ENCODE results near the gene GOSR1.
"Not testable (repeated sequence)": the region's sequence is repeated elsewhere in the genome, so short reads cannot be mapped to it uniquely, and the experiment has no call there.

Gene GOSR1

GRCh38 chr17:30477083-30477773, at the start of gene GOSR1:
Gene GOSR1 (plus strand): TSS chr17:30477408. CDS start chr17:30477434, 26 bp downstream.
- DNase-seq = peak; percentile 82 to 94

GRCh38 chr17:30427611-30428010, 49.6 kb upstream of the GOSR1 start:
- DNase-seq = no peak

GRCh38 chr17:30429155-30429554, 48.1 kb upstream of the GOSR1 start:
- no peak for DNase-seq

GRCh38 chr17:30433514-30433913, 43.7 kb upstream of the GOSR1 start:
- DNase-seq = peak in 1 of 2 experiments; percentile 56

GRCh38 chr17:30436729-30437128, 40.5 kb upstream of the GOSR1 start:
- no peak for DNase-seq

GRCh38 chr17:30443721-30444120, 33.5 kb upstream of the GOSR1 start:
- no peak for DNase-seq

GRCh38 chr17:30446640-30447039, 30.6 kb upstream of the GOSR1 start:
- DNase-seq = not testable (repeated sequence)

GRCh38 chr17:30449480-30449879, 27.7 kb upstream of the GOSR1 start:
- no peak for DNase-seq

- no peak for DNase-seq
Observed at GRCh38 chr17:30450125-30451027, 26.8 kb upstream of the GOSR1 start.

GRCh38 chr17:30454635-30455034, 22.6 kb upstream of the GOSR1 start:
- DNase-seq = no peak

GRCh38 chr17:30458371-30458770, 18.8 kb upstream of the GOSR1 start:
- no peak for DNase-seq

GRCh38 chr17:30458797-30459413, 18.3 kb upstream of the GOSR1 start:
- not testable (repeated sequence) for DNase-seq

- DNase-seq = no peak
Observed at GRCh38 chr17:30468465-30468864, 8.7 kb upstream of the GOSR1 start.

- no peak for DNase-seq
Observed at GRCh38 chr17:30472238-30472890, 4.8 kb upstream of the GOSR1 start.

GRCh38 chr17:30475206-30475605, 2.0 kb upstream of the GOSR1 start:
- DNase-seq = no peak

GRCh38 chr17:30476726-30477082, 504 bp upstream of the GOSR1 start:
- no peak for DNase-seq

GRCh38 chr17:30477774-30478115, 537 bp downstream of the GOSR1 start:
- DNase-seq = peak in 1 of 2 experiments; percentile 42

- DNase-seq = no peak
Observed at GRCh38 chr17:30482555-30482954, 5.3 kb downstream of the GOSR1 start.

GRCh38 chr17:30483159-30483558, 6.0 kb downstream of the GOSR1 start:
- DNase-seq = no peak

GRCh38 chr17:30493780-30494179, 16.6 kb downstream of the GOSR1 start:
- no peak for DNase-seq

GRCh38 chr17:30495586-30495985, 18.4 kb downstream of the GOSR1 start:
- DNase-seq = no peak

- no peak for DNase-seq
Observed at GRCh38 chr17:30503558-30503957, 26.4 kb downstream of the GOSR1 start.

GRCh38 chr17:30505868-30506417, 28.7 kb downstream of the GOSR1 start:
- DNase-seq = no peak
